Activated CD8-positive, alpha-beta T cell treated with anti-CD3 and anti-CD28 coated beads for 36 hours (primary cell): ENCODE measurements around the gene PLP2. TPM values are rescaled to one million over a fixed set of nuclear protein-coding genes. Genes with fewer than 3 reads are reported as not detected.
A peak's percentile ranks its signal among the peaks of the same experiment; 100 is the strongest.

ENCODE experiments used
- ATAC-seq: fragments of 200-7000 bp; cut with Tn5 transposase; one replicate; pipeline ENCODE4 v1.10.0; 2021; ENCODE audit warnings: mild to moderate bottlenecking, moderate library complexity
- CTCF ChIA-PET: fragments of 350-600 bp; sonication (Branson Sonifier 250); formaldehyde crosslinking; loops from one replicate; lab custom pipeline; 2021; ENCODE audit warnings: antibody characterized with exemption; lab: Charles Lee
- POLR2A ChIA-PET: fragments of 350-600 bp; sonication (Branson Sonifier 250); formaldehyde crosslinking; loops from one replicate; lab custom pipeline; 2021; ENCODE audit warnings: antibody characterized with exemption; lab: Charles Lee
- DNase-seq: peaks from one replicate; pipeline ENCODE4 v3.0.0-alpha.2; 2020
- H3K27ac Mint-ChIP-seq: one replicate; pipeline ENCODE4 v1.8.0; 2021; ENCODE audit warnings: mild to moderate bottlenecking, mixed read lengths
- H3K27me3 Mint-ChIP-seq: one replicate; pipeline ENCODE4 v1.8.0; 2021; ENCODE audit warnings: mixed read lengths
- H3K36me3 Mint-ChIP-seq: one replicate; pipeline ENCODE4 v1.8.0; 2021; ENCODE audit warnings: low read depth, mixed read lengths
- H3K4me1 Mint-ChIP-seq: one replicate; pipeline ENCODE4 v1.8.0; 2021; ENCODE audit warnings: low read depth, mixed read lengths
- H3K4me3 Mint-ChIP-seq: one replicate; pipeline ENCODE4 v1.8.0; 2021; ENCODE audit warnings: mild to moderate bottlenecking, moderate library complexity, mixed read lengths
- H3K9me3 Mint-ChIP-seq: one replicate; pipeline ENCODE4 v1.8.0; 2021; ENCODE audit warnings: mixed read lengths
- CTCF ChIP-seq: fragments of 200-600 bp; IDR thresholded peaks from one replicate; pipeline ENCODE4 v1.8.0; 2022; ENCODE audit warnings: antibody characterized with exemption, mild to moderate bottlenecking
- intact Hi-C: fragments of 100-400 bp; cut with micrococcal nuclease; formaldehyde crosslinking; loops from one replicate; pipeline ENCODE4 v1.10.0; 2022
- total RNA-seq, 2 experiments: library from RNA; stranded (reverse); gene quantifications; one replicate each; pipeline ENCODE4 v1.2.3, GENCODE V29; 2021

The PLP2 gene
- total RNA-seq, 2 experiments from 2014 or later, result 130 to 136 TPM

DNA sequence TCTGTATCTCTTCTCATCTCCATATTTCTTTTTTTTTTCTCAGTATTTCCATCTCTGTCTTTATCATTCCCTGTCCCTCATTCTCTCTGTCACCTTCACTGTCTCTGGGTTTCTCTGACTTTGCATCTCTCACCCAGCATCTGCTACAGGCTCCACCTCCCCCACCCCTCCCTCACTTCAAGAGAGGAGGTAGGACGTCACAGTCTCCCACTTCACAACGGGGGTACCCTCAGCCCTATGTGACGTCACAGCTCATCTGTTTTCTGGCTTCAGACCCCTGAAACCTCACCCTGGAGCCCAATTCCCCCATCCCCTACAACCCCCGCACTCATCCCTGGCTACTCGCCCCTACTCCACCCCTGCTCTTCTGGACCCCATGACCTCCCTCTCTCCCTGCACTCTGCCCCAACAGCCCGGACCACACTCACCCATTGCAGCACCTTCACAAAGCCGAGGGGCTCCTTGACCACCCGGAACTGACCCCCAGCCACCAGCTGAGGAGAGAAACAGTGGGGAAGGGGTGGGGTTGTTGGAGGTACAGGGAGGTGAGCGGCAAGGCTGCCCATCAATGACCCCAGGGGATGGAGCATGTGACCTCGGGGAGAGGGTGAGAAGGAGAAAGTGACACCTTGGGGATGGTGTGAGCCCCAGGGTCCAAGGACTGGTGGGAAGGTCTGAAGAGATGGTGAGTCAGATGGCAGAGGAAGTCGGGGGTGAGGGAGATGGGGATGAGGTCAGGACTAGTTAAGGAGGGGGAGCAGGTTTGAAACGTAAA, 27.0 kb downstream of the PLP2 start:
- no peaks in the 10 kb centered on the region for H3K9me3 Mint-ChIP-seq
- CTCF ChIA-PET, result no interaction called here
- H3K36me3 Mint-ChIP-seq, result no peaks in the 10 kb centered on the region
- H3K4me3 Mint-ChIP-seq, result peak overlapping the region; percentile 51
- no peaks in the 10 kb centered on the region for H3K27me3 Mint-ChIP-seq
- H3K27ac Mint-ChIP-seq, result no peak overlapping the region
- POLR2A ChIA-PET, result interaction anchor here (0.9 kb wide), 1 partner anchor 11 kb away, joined by 4 read pairs; no protein-coding TSS in a partner anchor
- ATAC-seq (peak; percentile 19), DNase-seq (peak; percentile 17)
- H3K4me1 Mint-ChIP-seq, result peaks cover 21% of the 10 kb centered on the region
- TF ChIP-seq CTCF, result no peak
- intact Hi-C loops, result no loop called here

GRCh38 chrX:49199315-49199595, 27.6 kb downstream of the PLP2 start:
- intact Hi-C loops, result no loop called here
- no peaks in the 10 kb centered on the region for H3K27me3 Mint-ChIP-seq
- H3K9me3 Mint-ChIP-seq, result no peaks in the 10 kb centered on the region
- peaks cover 18% of the 10 kb centered on the region for H3K4me1 Mint-ChIP-seq
- H3K4me3 Mint-ChIP-seq, result peak overlapping the region; percentile 51
- TF ChIP-seq CTCF, result no peak
- CTCF ChIA-PET, result no interaction called here
- no peak for DNase-seq
- no peak for ATAC-seq
- H3K27ac Mint-ChIP-seq, result no peak overlapping the region
- H3K36me3 Mint-ChIP-seq, result no peaks in the 10 kb centered on the region
- POLR2A ChIA-PET, result no interaction called here

- ChIA-PET CTCF (interaction anchor here (1.0 kb wide), 1 partner anchor 9 kb away, joined by 3 read pairs; no protein-coding TSS in a partner anchor), POLR2A (interaction anchor here (0.6 to 0.9 kb wide), 3 partner anchors 10 to 77 kb away, joined by 3 to 4 read pairs (median 3); no protein-coding TSS in a partner anchor)
- no peak for TF ChIP-seq CTCF
- H3K4me3 Mint-ChIP-seq, result peak within 1 kb of the TSS; percentile 54
- intact Hi-C loops, result no loop called here
- no peaks in the 10 kb centered on the region for H3K9me3 Mint-ChIP-seq
- no peaks in the 10 kb centered on the region for H3K27me3 Mint-ChIP-seq
- DNase-seq (peak; percentile 92), ATAC-seq (peak; percentile 99)
- H3K4me1 Mint-ChIP-seq, result peaks cover 18% of the 10 kb centered on the region
- no peaks in the 10 kb centered on the region for H3K36me3 Mint-ChIP-seq
- peak within 1 kb of the TSS; percentile 67 for H3K27ac Mint-ChIP-seq
These were observed 28.4 kb downstream of the PLP2 start, which contains the start of gene SYP for GRCh38 chrX:49199906-49200771. TSS of gene SYP (minus strand) at chrX:49200193. CDS start at chrX:49200186, 7 bp downstream.

- DNase-seq, result no peak
- no peak overlapping the region for H3K27ac Mint-ChIP-seq
- no peaks in the 10 kb centered on the region for H3K36me3 Mint-ChIP-seq
- ChIA-PET POLR2A (interaction anchor here (1.1 kb wide), 1 partner anchor 55 kb away, joined by 3 read pairs; no protein-coding TSS in a partner anchor), CTCF (interaction anchor here (1.3 kb wide), 1 partner anchor 33 kb away, joined by 3 read pairs; the partner anchor contains the start of gene CCDC22)
- ATAC-seq, result no peak
- TF ChIP-seq CTCF, result no peak
- intact Hi-C loops, result no loop called here
- no peak overlapping the region for H3K4me3 Mint-ChIP-seq
- H3K4me1 Mint-ChIP-seq, result peaks cover 16% of the 10 kb centered on the region
- no peaks in the 10 kb centered on the region for H3K27me3 Mint-ChIP-seq
- H3K9me3 Mint-ChIP-seq, result no peaks in the 10 kb centered on the region
These were observed 30.3 kb downstream of the PLP2 start for GRCh38 chrX:49202022-49202421.
